KMS-11 (cell line): ENCODE measurements around the gene KRT39.

Experiments used
- H2AFZ ChIP-seq: fragments of 200-600 bp; sonication (generic); 2 replicates; pipeline ENCODE4 v1.6.1; 2016; ENCODE audit warnings: antibody characterized with exemption, mixed run types, low read depth
- H3K27ac ChIP-seq: fragments of 200-600 bp; sonication (generic); 2 replicates; pipeline ENCODE4 v1.6.1; 2016; ENCODE audit warnings: mild to moderate bottlenecking, mixed run types
- H3K27me3 ChIP-seq: fragments of 200-600 bp; sonication (generic); 2 replicates; pipeline ENCODE4 v1.6.1; 2017; ENCODE audit warnings: mild to moderate bottlenecking, low read depth, mixed run types, moderate library complexity; ENCODE audit not compliant: insufficient read depth
- H3K36me3 ChIP-seq: fragments of 200-600 bp; sonication (generic); 2 replicates; pipeline ENCODE4 v1.6.1; 2017; ENCODE audit warnings: mild to moderate bottlenecking, mixed run types; ENCODE audit not compliant: insufficient read depth
- H3K4me1 ChIP-seq: fragments of 200-600 bp; sonication (generic); 2 replicates; pipeline ENCODE4 v1.6.1; 2016; ENCODE audit warnings: mild to moderate bottlenecking, low read depth, mixed run types; ENCODE audit not compliant: poor library complexity, severe bottlenecking
- H3K4me2 ChIP-seq: fragments of 200-600 bp; sonication (generic); 2 replicates; pipeline ENCODE4 v1.7.0; 2016; ENCODE audit warnings: mild to moderate bottlenecking, mixed run types
- H3K4me3 ChIP-seq: fragments of 200-600 bp; sonication (generic); IDR thresholded peaks from 2 replicates; pipeline ENCODE4 v1.6.1; 2017; ENCODE audit warnings: low read depth, low read length, mixed read lengths; ENCODE audit not compliant: insufficient read depth
- H3K79me2 ChIP-seq: fragments of 200-600 bp; sonication (generic); 2 replicates; pipeline ENCODE4 v1.6.1; 2016; ENCODE audit warnings: low read depth, mixed run types; ENCODE audit not compliant: insufficient read depth
- H3K9ac ChIP-seq: fragments of 200-600 bp; sonication (generic); 2 replicates; pipeline ENCODE4 v1.6.1; 2016; ENCODE audit warnings: mild to moderate bottlenecking, mixed run types
- H4K20me1 ChIP-seq: fragments of 200-600 bp; sonication (generic); 2 replicates; pipeline ENCODE4 v1.6.1; 2016; ENCODE audit warnings: mild to moderate bottlenecking, mixed run types; ENCODE audit not compliant: insufficient read depth
- CTCF ChIP-seq: fragments of 200-600 bp; sonication (generic); conservative IDR thresholded peaks from 2 replicates; pipeline ENCODE4 v1.6.1; 2017; ENCODE audit warnings: low read depth, mild to moderate bottlenecking, antibody characterized with exemption, low read length, moderate library complexity, mixed read lengths

KRT39 gene

GRCh38 chr17:40938981-40939380 is 27.8 kb downstream of the KRT39 start:
- Histone ChIP-seq H3K4me1 (no peaks in the 10 kb centered on the region), H3K27ac (no peak overlapping the region), H3K79me2 (no peaks in the 10 kb centered on the region), H4K20me1 (no peaks in the 10 kb centered on the region), H3K36me3 (no peaks in the 10 kb centered on the region), H3K4me2 (no peak overlapping the region), H3K27me3 (no peaks in the 10 kb centered on the region), H3K4me3 (no peak overlapping the region), H2AFZ (no peak overlapping the region), H3K9ac (no peak overlapping the region)
- no peak for TF ChIP-seq CTCF

GRCh38 chr17:40937384-40937819 is 29.3 kb downstream of the KRT39 start, which contains the start of gene KRT23:
Gene KRT23, minus strand, starts transcription at chr17:40937646. Its CDS starts 1,043 bp downstream, at chr17:40936603.
- no peak within 1 kb of the TSS for H2AFZ ChIP-seq

DNA sequence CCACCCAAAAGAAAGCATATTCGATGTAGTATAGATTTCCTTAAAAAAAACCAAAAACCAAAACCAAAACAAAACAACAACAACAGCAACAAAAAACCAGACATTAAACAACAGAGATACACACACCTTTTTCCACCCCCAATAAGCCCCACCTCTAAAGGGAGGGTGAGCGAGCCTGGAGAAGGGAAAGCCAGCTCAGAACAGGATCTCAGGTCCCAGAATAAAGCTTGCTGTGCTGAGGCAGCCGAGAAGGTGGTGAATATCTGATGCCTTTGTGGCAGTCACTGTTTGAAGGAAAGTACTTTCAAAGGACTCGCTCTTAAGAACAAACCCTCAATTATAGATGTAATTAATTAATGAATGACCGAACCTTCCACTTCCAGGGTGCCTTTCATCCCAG is 29.8 kb downstream of the KRT39 start:
- TF ChIP-seq CTCF: no peak
- Histone ChIP-seq H4K20me1 (no peaks in the 10 kb centered on the region), H3K9ac (no peak overlapping the region), H3K36me3 (no peaks in the 10 kb centered on the region), H3K27ac (no peak overlapping the region), H3K4me1 (no peaks in the 10 kb centered on the region), H3K27me3 (no peaks in the 10 kb centered on the region), H3K79me2 (no peaks in the 10 kb centered on the region), H2AFZ (no peak overlapping the region), H3K4me2 (no peak overlapping the region), H3K4me3 (no peak overlapping the region)

More at GRCh38 chr17:40937384-40937819, 29.3 kb downstream of the KRT39 start, which contains the start of gene KRT23:
- H3K4me1 ChIP-seq: no peaks in the 10 kb centered on the region
- H3K9ac ChIP-seq: no peak within 1 kb of the TSS
- H4K20me1 ChIP-seq: no peaks in the 10 kb centered on the region
- H3K4me2 ChIP-seq: no peak within 1 kb of the TSS
- TF ChIP-seq CTCF: no peak
- H3K4me3 ChIP-seq: no peak within 1 kb of the TSS
- no peaks in the 10 kb centered on the region for H3K79me2 ChIP-seq
- H3K27ac ChIP-seq: no peak within 1 kb of the TSS
- no peaks in the 10 kb centered on the region for H3K27me3 ChIP-seq
- no peaks in the 10 kb centered on the region for H3K36me3 ChIP-seq

DNA sequence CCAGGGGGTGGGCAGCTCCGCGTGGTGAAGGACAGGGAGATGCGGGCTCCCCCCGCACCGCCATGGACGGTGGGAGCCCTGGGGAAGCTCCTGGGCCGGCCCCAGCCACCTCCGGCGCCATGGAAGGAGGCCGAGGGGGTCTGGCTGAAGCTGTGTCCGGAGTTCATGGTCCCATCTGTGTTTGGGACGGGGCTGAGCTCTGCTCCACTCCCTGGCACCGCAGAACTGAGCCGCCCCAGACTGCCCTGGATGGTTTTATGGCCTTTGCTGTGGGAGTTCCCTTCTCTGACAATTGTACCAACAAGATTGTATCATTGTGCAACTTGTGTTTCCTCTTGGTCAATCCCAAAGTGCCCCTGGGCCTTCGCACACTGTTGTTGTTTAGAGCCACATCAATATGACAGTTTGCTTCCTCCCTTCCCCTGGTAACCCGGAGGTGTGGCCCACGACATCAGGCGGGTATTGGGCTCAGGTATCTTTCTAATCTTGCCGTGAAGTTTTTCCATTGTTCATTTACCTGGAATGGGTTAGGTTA is 30.2 kb downstream of the KRT39 start:
- no peak overlapping the region for H3K27ac ChIP-seq
- no peak overlapping the region for H3K4me2 ChIP-seq
- no peak overlapping the region for H2AFZ ChIP-seq
- H4K20me1 ChIP-seq: no peaks in the 10 kb centered on the region
- H3K9ac ChIP-seq: no peak overlapping the region
- H3K4me1 ChIP-seq: no peaks in the 10 kb centered on the region
- H3K36me3 ChIP-seq: no peaks in the 10 kb centered on the region
- no peaks in the 10 kb centered on the region for H3K79me2 ChIP-seq
- no peak for TF ChIP-seq CTCF
- no peak overlapping the region for H3K4me3 ChIP-seq
- H3K27me3 ChIP-seq: no peaks in the 10 kb centered on the region
